ENCODE data around the gene TMIGD3.

GRCh38 chr1:111454859-111455641 is 48.4 kb downstream of the TMIGD3 start:
- no peak for TF ChIP-seq CTCF (IDR thresholded peaks at IDR 0.05; ENCODE audit: insufficient read depth, low read length)
- no peak for TF ChIP-seq POLR2AphosphoS5 (IDR thresholded peaks at IDR 0.05; ENCODE audit: low read depth)
- TF ChIP-seq REST (IDR thresholded peaks at IDR 0.05; ENCODE audit: insufficient replicate concordance, low read depth): no peak
- TF ChIP-seq GABPA (IDR thresholded peaks at IDR 0.05; ENCODE audit: low read depth): no peak
- TF ChIP-seq SPI1 (IDR thresholded peaks at IDR 0.05; ENCODE audit: borderline replicate concordance, low read depth): no peak

Data from HL-60 (cell line).